Fibroblast of the aortic adventitia (primary cell): ENCODE data around the gene RMDN3. TPM values are rescaled to one million over a fixed set of nuclear protein-coding genes. Genes with fewer than 3 reads are reported as not detected.
A peak's percentile ranks its signal among the peaks of the same experiment; 100 is the strongest.

Experiments used
- DNase-seq: peaks from one replicate; pipeline ENCODE4 v3.0.0-alpha.2; 2010; ENCODE audit warnings: low read depth
- H3K4me3 ChIP-seq: 2 replicates; pipeline ENCODE4 v1.5.1; 2011; ENCODE audit warnings: low read depth, mild to moderate bottlenecking, control low read depth, low read length, moderate library complexity
- total RNA-seq: library from RNA; depleted of rRNA; stranded (reverse); fragments of >200 nt; gene quantifications from 2 replicates; pipeline ENCODE4 v1.2.3, GENCODE V29; 2012; ENCODE audit warnings: low replicate concordance
- TF ChIP-seq, protein P1 (sequence below): IDR thresholded peaks from 2 replicates; pipeline ENCODE4 v1.5.1; 2011; ENCODE audit warnings: mild to moderate bottlenecking, low read length, control low read depth, inconsistent platforms; ENCODE audit not compliant: insufficient read depth

The RMDN3 gene
- total RNA-seq, 1 donor: 18.0 TPM

- no peak for DNase-seq
- TF ChIP-seq, protein P1, sequence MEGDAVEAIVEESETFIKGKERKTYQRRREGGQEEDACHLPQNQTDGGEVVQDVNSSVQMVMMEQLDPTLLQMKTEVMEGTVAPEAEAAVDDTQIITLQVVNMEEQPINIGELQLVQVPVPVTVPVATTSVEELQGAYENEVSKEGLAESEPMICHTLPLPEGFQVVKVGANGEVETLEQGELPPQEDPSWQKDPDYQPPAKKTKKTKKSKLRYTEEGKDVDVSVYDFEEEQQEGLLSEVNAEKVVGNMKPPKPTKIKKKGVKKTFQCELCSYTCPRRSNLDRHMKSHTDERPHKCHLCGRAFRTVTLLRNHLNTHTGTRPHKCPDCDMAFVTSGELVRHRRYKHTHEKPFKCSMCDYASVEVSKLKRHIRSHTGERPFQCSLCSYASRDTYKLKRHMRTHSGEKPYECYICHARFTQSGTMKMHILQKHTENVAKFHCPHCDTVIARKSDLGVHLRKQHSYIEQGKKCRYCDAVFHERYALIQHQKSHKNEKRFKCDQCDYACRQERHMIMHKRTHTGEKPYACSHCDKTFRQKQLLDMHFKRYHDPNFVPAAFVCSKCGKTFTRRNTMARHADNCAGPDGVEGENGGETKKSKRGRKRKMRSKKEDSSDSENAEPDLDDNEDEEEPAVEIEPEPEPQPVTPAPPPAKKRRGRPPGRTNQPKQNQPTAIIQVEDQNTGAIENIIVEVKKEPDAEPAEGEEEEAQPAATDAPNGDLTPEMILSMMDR: no peak
- no peak overlapping the region for H3K4me3 ChIP-seq
Observed at GRCh38 chr15:40736575-40736974, 18.5 kb downstream of the RMDN3 start.

DNA sequence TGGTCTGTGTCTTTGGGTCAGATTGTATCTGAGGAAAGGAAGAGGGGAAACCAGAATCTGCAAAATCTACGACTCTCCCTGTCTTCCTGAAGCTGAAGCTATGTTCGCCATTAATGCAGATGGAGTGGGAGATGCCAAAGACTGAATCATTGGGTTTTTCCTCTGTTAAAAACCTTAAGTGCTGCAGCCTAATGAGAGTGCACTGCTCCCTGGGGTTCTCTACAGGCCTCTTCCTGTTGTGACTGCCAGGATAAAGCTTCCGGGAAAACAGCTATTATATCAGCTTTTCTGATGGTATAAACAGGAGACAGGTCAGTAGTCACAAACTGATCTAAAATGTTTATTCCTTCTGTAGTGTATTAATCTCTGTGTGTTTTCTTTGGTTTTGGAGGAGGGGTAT is 24.0 kb downstream of the RMDN3 start:
- no peak overlapping the region for H3K4me3 ChIP-seq
- no peak for DNase-seq
- TF ChIP-seq, protein P1: no peak

DNA sequence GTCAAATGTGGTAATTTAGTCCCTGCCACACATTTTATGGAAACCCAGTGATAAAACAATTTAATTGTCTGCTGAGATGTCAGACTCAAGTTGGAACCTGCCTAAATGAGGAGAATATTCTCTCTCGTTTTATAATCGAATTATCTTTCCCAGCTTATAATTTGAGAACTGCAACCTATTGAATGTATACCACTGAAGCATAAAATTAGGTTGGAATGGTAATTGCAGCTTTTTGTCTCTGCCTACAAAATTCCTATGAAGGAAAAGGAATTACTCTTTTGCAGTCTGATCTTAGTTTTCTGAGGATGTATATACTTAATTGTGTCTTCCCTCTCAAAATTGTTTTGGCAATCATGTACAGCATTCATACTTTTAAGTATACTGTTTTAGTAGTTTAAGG is 31.1 kb downstream of the RMDN3 start:
- no peak for DNase-seq
- TF ChIP-seq, protein P1: no peak
- no peak overlapping the region for H3K4me3 ChIP-seq

GRCh38 chr15:40722934-40723333 is 32.1 kb downstream of the RMDN3 start:
- DNase-seq: no peak
- TF ChIP-seq, protein P1: no peak
- H3K4me3 ChIP-seq: no peak overlapping the region

GRCh38 chr15:40722354-40722753 is 32.7 kb downstream of the RMDN3 start:
- DNase-seq: no peak
- TF ChIP-seq, protein P1: no peak
- no peak overlapping the region for H3K4me3 ChIP-seq

DNA sequence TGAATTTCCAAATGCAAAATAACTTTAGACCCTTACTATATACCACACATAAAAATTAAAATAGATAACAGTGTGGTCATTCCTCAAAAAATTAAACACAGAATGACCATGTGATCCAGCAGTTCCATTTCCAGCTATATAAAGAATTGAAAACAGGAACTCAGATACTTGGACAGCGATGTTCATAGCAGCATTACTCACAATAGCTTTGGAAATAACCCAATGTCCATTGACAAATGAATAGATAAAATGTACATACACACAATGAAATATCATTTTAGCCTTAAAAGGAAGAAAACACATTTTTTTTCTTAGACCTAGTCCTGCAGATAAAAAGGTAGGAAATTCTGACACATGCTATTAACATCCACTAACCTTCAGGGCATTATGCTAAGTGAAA is 33.4 kb downstream of the RMDN3 start:
- DNase-seq: peak; percentile 51
- H3K4me3 ChIP-seq: no peak overlapping the region
- TF ChIP-seq, protein P1: no peak

DNA sequence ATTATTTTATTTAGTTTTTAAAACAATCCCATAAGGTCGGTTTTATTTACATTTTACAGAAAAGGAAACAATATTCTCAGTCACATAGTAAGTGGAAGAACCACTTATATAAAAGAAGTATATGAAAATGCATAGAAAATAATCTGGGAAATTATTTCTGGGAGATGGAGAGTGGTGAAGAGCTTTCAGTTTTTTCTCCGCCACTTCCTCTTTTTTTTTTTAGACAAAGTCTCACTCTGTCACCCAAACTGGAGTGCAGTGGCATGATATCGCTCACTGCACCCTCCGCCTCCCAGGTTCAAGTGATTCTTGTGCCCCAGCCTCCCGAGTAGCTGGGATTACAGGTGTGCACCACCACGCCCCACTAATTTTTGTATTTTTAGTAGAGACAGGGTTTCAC is 38.9 kb downstream of the RMDN3 start:
- TF ChIP-seq, protein P1: no peak
- no peak for DNase-seq
- no peak overlapping the region for H3K4me3 ChIP-seq
